ENCODE results near the gene EZH1. TPM values are rescaled to one million over a fixed set of nuclear protein-coding genes. Genes with fewer than 3 reads are reported as not detected.

EZH1 gene
- total RNA-seq, 1 donor from 2014 or later = 73.7 TPM

DNA sequence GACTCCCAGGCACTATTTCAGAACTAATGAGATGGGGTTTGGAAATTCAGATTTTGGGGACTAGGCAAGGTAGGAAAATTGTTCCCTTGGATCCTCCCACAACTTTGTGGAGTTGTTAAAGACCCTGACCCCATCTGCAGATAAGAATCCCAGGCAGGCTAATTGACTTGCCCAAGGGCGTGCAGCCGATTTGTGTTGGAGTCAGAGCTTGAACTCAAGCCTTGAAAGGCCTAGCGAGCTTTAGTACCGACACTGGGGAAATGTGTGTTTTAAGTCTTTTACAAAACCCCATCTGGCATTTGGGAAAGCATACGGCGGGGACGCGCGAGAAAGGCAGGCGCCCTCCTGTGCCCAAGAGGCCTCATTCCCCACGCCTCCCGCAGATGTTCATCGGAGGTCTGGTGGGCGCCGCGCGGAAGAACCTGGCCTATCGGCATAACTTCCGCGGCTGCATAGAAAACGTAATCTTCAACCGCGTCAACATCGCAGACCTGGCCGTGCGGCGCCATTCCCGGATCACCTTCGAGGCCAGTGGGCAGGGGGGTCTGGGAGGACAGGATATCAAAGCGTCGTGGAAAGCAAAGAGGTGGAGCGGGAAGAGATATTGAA is 58.2 kb downstream of the EZH1 start:
- TF ChIP-seq POLR2AphosphoS5 (IDR thresholded peaks at IDR 0.05; ENCODE audit: insufficient read depth in 1 of 2, low read depth in 1 of 2) (no peak), POLR2A (IDR thresholded peaks at IDR 0.05) (no peak)
- TF ChIP-seq, protein P1, sequence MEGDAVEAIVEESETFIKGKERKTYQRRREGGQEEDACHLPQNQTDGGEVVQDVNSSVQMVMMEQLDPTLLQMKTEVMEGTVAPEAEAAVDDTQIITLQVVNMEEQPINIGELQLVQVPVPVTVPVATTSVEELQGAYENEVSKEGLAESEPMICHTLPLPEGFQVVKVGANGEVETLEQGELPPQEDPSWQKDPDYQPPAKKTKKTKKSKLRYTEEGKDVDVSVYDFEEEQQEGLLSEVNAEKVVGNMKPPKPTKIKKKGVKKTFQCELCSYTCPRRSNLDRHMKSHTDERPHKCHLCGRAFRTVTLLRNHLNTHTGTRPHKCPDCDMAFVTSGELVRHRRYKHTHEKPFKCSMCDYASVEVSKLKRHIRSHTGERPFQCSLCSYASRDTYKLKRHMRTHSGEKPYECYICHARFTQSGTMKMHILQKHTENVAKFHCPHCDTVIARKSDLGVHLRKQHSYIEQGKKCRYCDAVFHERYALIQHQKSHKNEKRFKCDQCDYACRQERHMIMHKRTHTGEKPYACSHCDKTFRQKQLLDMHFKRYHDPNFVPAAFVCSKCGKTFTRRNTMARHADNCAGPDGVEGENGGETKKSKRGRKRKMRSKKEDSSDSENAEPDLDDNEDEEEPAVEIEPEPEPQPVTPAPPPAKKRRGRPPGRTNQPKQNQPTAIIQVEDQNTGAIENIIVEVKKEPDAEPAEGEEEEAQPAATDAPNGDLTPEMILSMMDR (IDR thresholded peaks at IDR 0.05) = no peak
- H3K27ac ChIP-seq = no peak overlapping the region
- no peak for DNase-seq (ENCODE audit: extremely low spot score in 2 of 2)
- H3K4me1 ChIP-seq = peaks cover 28% of the 10 kb centered on the region
- H3K9me3 ChIP-seq = no peaks in the 10 kb centered on the region
- no peak overlapping the region for H3K4me3 ChIP-seq
- H3K27me3 ChIP-seq = no peaks in the 10 kb centered on the region
- intact Hi-C loops (cut with DNase I) = no loop called here
- peaks cover 0 to under 1% of the 10 kb centered on the region in 2 donors for H3K36me3 ChIP-seq

DNA sequence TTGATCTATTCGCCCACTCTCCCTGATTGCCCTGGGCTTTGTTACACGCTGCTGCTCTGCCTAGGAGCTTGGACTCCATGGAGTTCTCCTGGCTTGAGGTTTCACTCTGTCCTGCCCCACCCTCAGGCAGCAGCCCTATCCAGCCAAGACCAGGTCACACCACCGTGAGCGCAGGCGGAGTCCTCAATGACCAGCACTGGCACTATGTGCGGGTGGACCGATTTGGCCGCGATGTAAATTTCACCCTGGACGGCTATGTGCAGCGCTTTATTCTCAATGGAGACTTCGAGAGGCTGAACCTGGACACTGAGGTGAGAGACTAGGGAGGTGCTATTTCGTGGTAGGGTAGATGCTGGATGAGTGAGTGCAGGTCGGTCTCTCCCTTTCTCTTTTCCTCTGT is 59.0 kb downstream of the EZH1 start:
- H3K4me1 ChIP-seq = peaks cover 36% of the 10 kb centered on the region
- TF ChIP-seq POLR2A (IDR thresholded peaks at IDR 0.05) (no peak), POLR2AphosphoS5 (IDR thresholded peaks at IDR 0.05; ENCODE audit: insufficient read depth in 1 of 2, low read depth in 1 of 2) (no peak)
- TF ChIP-seq, protein P1 (IDR thresholded peaks at IDR 0.05) = no peak
- H3K9me3 ChIP-seq = no peaks in the 10 kb centered on the region
- H3K27ac ChIP-seq = no peak overlapping the region
- no peak for DNase-seq (ENCODE audit: extremely low spot score in 2 of 2)
- no peaks in the 10 kb centered on the region for H3K27me3 ChIP-seq
- intact Hi-C loops (cut with DNase I) = no loop called here
- no peaks in the 10 kb centered on the region for H3K36me3 ChIP-seq
- no peak overlapping the region for H3K4me3 ChIP-seq

DNA sequence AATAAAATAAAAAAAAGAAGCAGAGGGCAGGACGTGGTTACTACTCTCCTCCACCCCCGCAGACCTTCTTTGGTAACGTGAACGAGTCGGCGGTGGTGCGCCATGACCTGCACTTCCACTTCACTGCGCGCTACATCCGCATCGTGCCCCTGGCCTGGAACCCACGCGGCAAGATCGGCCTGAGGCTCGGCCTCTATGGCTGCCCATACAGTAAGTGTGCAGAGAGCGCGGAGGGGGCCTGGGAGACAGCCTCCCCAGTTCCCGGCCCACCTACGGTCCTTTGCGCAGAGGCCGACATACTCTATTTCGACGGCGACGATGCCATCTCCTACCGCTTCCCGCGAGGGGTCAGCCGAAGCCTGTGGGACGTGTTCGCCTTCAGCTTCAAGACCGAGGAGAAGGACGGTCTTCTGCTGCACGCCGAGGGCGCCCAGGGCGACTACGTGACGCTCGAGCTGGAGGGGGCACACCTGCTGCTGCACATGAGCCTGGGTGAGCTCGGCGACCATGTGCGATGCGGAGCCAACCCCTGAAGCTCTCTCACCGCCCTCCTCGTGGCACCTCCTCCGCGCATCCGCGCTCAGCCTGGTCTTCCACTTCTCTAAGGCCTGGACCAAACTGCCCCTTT is 59.8 kb downstream of the EZH1 start:
- DNase-seq (ENCODE audit: extremely low spot score in 2 of 2) = no peak
- intact Hi-C loops (cut with DNase I) = no loop called here
- Histone ChIP-seq H3K27me3 (no peaks in the 10 kb centered on the region), H3K36me3 (no peaks in the 10 kb centered on the region), H3K4me3 (no peak overlapping the region), H3K9me3 (no peaks in the 10 kb centered on the region), H3K4me1 (peaks cover 43% of the 10 kb centered on the region), H3K27ac (no peak overlapping the region)
- TF ChIP-seq POLR2AphosphoS5 (IDR thresholded peaks at IDR 0.05; ENCODE audit: insufficient read depth in 1 of 2, low read depth in 1 of 2) (no peak), POLR2A (IDR thresholded peaks at IDR 0.05) (no peak)
- TF ChIP-seq, protein P1 (IDR thresholded peaks at IDR 0.05) = no peak

DNA sequence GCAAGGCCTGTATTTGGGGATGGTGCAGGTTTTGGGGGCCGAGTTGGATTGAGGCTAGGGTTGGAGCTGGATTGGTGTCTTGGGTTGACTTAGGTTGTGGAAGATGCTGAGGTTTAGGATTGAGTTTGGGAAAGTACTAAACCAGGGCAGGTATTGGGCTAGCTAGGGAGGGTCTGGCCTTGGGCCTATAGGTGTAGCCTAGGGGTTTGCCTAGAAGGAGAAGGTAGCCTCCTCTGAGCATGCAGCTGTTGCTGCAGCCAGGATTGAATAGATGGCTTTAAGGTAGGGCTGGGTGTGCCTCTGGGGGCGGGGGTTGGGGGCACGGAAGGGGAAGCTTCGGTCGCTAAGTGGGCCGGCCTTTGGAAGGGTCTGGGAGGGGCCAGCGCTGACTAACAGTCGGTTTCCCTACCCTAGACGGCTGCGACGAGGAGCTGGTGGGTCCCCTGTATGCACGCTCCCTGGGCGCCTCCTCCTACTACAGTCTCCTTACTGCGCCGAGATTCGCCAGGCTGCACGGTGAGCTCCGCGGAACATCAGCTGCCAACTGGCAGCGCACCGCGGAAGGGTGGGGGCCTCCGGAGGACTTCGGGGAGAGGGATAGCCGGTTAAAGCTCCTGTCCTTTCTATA is 61.3 kb downstream of the EZH1 start:
- no peaks in the 10 kb centered on the region for H3K36me3 ChIP-seq
- H3K9me3 ChIP-seq = no peaks in the 10 kb centered on the region
- peaks cover 58% of the 10 kb centered on the region for H3K4me1 ChIP-seq
- peak overlapping the region; percentile 84 for H3K27ac ChIP-seq
- TF ChIP-seq POLR2A (IDR thresholded peaks at IDR 0.05) (no peak), POLR2AphosphoS5 (IDR thresholded peaks at IDR 0.05; ENCODE audit: insufficient read depth in 1 of 2, low read depth in 1 of 2) (peak in 1 of 2 donors; percentile 38)
- peak overlapping the region; percentile 42 to 59 for H3K4me3 ChIP-seq
- DNase-seq (ENCODE audit: extremely low spot score in 2 of 2) = no peak
- intact Hi-C loops (cut with DNase I) = no loop called here
- no peaks in the 10 kb centered on the region for H3K27me3 ChIP-seq

DNA sequence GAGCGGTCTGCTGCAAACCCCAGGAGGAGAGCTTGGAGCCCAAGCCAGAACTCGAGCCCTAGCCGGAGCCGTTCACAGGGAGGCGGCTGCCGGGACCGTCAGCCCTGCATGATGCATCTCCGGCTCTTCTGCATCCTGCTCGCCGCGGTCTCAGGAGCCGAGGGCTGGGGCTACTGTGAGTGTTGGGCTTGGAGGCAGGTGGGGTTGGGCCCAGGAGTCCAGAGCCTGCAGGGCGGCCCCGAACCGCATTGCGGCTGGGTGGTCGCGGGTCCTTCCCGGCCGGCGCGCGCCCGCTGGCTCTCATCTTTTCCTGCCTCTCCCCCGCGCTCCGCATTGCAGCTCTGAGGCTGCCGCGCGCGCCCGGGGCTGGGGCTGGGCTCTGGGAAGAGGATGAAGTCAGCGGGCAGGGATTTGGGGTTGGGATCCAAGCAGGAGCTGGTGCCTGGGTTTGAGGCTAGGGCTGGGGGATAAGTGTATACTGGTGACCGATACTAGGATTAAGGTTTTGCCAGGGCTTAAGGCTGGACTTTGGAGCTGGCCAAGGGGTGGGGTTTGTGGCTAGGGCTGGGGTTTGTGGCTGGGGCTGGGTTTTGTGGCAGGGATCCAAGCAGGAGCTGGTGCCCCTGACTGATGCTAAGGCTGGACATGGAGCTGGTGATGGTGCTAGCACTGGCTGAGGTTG is 62.0 kb downstream of the EZH1 start:
- intact Hi-C loops (cut with DNase I) = no loop called here
- Histone ChIP-seq H3K4me1 (peaks cover 60% of the 10 kb centered on the region), H3K27me3 (no peaks in the 10 kb centered on the region), H3K27ac (peak overlapping the region; percentile 84), H3K4me3 (peak overlapping the region; percentile 42 to 59), H3K9me3 (no peaks in the 10 kb centered on the region), H3K36me3 (no peaks in the 10 kb centered on the region)
- no peak for DNase-seq (ENCODE audit: extremely low spot score in 2 of 2)
- TF ChIP-seq, protein P1 (IDR thresholded peaks at IDR 0.05) = no peak
- peak in 1 of 2 donors; percentile 64 for TF ChIP-seq POLR2AphosphoS5 (IDR thresholded peaks at IDR 0.05; ENCODE audit: insufficient read depth in 1 of 2, low read depth in 1 of 2)
